H1 (cell line): ENCODE data around the gene CFAP74. TPM values are rescaled to one million over a fixed set of nuclear protein-coding genes. Genes with fewer than 3 reads are reported as not detected.

Source experiments
- CTCF ChIA-PET: fragments of 300-600 bp; sonication (Branson Sonifier 250); formaldehyde crosslinking; loops from one replicate; lab custom pipeline; 2021; ENCODE audit not compliant: partially characterized antibody; lab: Charles Lee
- POLR2A ChIA-PET: fragments of 300-600 bp; sonication (Branson Sonifier 250); formaldehyde crosslinking; loops from one replicate; lab custom pipeline; 2021; ENCODE audit warnings: inconsistent platforms; ENCODE audit not compliant: partially characterized antibody; lab: Charles Lee
- DNase-seq, 2 experiments: peaks; one replicate each; pipeline versions ENCODE4 v3.0.0 to v3.0.0-alpha.2; 2010 to 2022; ENCODE audit warnings: low spot score in 2 of 2, low read depth in 1 of 2, mixed read lengths in 1 of 2
- FAIRE-seq: peaks from 2 replicates; lab custom pipeline; 2011; peaks lifted over from hg19 to GRCh38; lab: Jason Lieb, UNC
- H2AFZ ChIP-seq: 2 replicates; pipeline ENCODE4 v1.8.1; 2012; ENCODE audit warnings: low read length, inconsistent platforms
- H2AK5ac ChIP-seq: 2 replicates; pipeline ENCODE4 v1.6.1; 2013; ENCODE audit warnings: low read depth, low read length
- H2BK120ac ChIP-seq: replicated peaks from 2 replicates; pipeline ENCODE3; 2013; ENCODE audit warnings: low read depth, low read length, inconsistent platforms
- H2BK12ac ChIP-seq: 2 replicates; pipeline ENCODE4 v1.6.1; 2013; ENCODE audit warnings: low read depth, low read length
- H2BK15ac ChIP-seq: 2 replicates; pipeline ENCODE4 v1.6.1; 2013; ENCODE audit warnings: low read length
- H2BK20ac ChIP-seq: 2 replicates; pipeline ENCODE4 v1.6.1; 2013; ENCODE audit warnings: low read length
- H2BK5ac ChIP-seq: 2 replicates; pipeline ENCODE4 v1.6.1; 2013; ENCODE audit warnings: low read depth, low read length
- H3K14ac ChIP-seq: 2 replicates; pipeline ENCODE4 v1.6.1; 2013; ENCODE audit warnings: inconsistent platforms; ENCODE audit not compliant: insufficient read length
- H3K18ac ChIP-seq: 2 replicates; pipeline ENCODE4 v1.6.1; 2013; ENCODE audit warnings: low read length; ENCODE audit errors: extremely low read depth
- H3K23ac ChIP-seq: 2 replicates; pipeline ENCODE4 v1.6.1; 2013; ENCODE audit warnings: inconsistent platforms; ENCODE audit not compliant: insufficient read length
- H3K23me2 ChIP-seq: 2 replicates; pipeline ENCODE4 v1.6.1; 2013; ENCODE audit warnings: low read depth, low read length
- H3K27ac ChIP-seq: 2 replicates; pipeline ENCODE4 v1.6.1; 2011; ENCODE audit warnings: low read depth, low read length, inconsistent platforms
- H3K27me3 ChIP-seq, 4 experiments: replicated peaks in 1 of 4; 1 replicate in 1 of 4; 2 replicates in 3 of 4; pipeline versions ENCODE4 v1.6.1 to v1.8.1; 2011 to 2013; ENCODE audit warnings: low read length in 3 of 4, mild to moderate bottlenecking in 3 of 4, inconsistent platforms in 2 of 4, mixed read lengths in 2 of 4, moderate library complexity in 1 of 4; ENCODE audit not compliant: control insufficient read depth in 3 of 4, insufficient read depth in 3 of 4; ENCODE audit errors: extremely low read depth in 1 of 4
- H3K36me3 ChIP-seq, 4 experiments: 2 replicates each; pipeline versions ENCODE4 v1.6.1 to v1.8.1; 2011 to 2013; ENCODE audit warnings: mild to moderate bottlenecking in 4 of 4, low read length in 3 of 4, moderate library complexity in 2 of 4, control low read depth in 1 of 4, inconsistent platforms in 1 of 4; ENCODE audit not compliant: insufficient read depth in 4 of 4, control insufficient read depth in 2 of 4
- H3K4ac ChIP-seq: replicated peaks from 2 replicates; pipeline ENCODE3; 2013; ENCODE audit warnings: low read length, low read depth, mixed read lengths, inconsistent platforms; ENCODE audit not compliant: insufficient read length
- H3K4me1 ChIP-seq, 4 experiments: replicated peaks in 1 of 4; 1 replicate in 1 of 4; 2 replicates in 3 of 4; pipeline versions ENCODE4 v1.6.1 to v1.8.1; 2011 to 2013; ENCODE audit warnings: low read length in 3 of 4, inconsistent platforms in 2 of 4, mixed read lengths in 1 of 4; ENCODE audit not compliant: insufficient read depth in 4 of 4, control insufficient read depth in 3 of 4
- H3K4me2 ChIP-seq, 2 experiments: 2 replicates each; pipeline versions ENCODE4 v1.6.1 to v1.8.1; 2011 to 2013; ENCODE audit warnings: low read depth in 2 of 2, low read length in 2 of 2, control low read depth in 1 of 2, inconsistent platforms in 1 of 2, mild to moderate bottlenecking in 1 of 2; ENCODE audit not compliant: insufficient read depth in 1 of 2
- H3K4me3 ChIP-seq, 4 experiments: fragments of 200-600, 300-600 bp in 1 of 4; sonication (generic), shearing (Covaris generic), sonication (Bioruptor Twin) in 1 of 4; 2 replicates each; pipeline versions ENCODE4 v1.5.1 to v1.8.1; 2011 to 2016; ENCODE audit warnings: low read length in 4 of 4, low read depth in 3 of 4, control low read depth in 2 of 4, inconsistent platforms in 2 of 4, mild to moderate bottlenecking in 2 of 4, mixed read lengths in 1 of 4, moderate library complexity in 1 of 4; ENCODE audit not compliant: insufficient read depth in 2 of 4; ENCODE audit errors: extremely low read depth in 1 of 4
- H3K56ac ChIP-seq: replicated peaks from 2 replicates; pipeline ENCODE3; 2013; ENCODE audit warnings: low read depth, mild to moderate bottlenecking, mixed read lengths, low read length, inconsistent platforms; ENCODE audit not compliant: insufficient read length
- H3K79me1 ChIP-seq: 2 replicates; pipeline ENCODE4 v1.6.1; 2013; ENCODE audit warnings: low read depth, low read length, control low read depth
- H3K79me2 ChIP-seq, 2 experiments: 2 replicates each; pipeline versions ENCODE4 v1.6.1 to v1.8.1; 2012 to 2013; ENCODE audit warnings: low read length in 2 of 2, mild to moderate bottlenecking in 2 of 2, inconsistent platforms in 1 of 2; ENCODE audit not compliant: insufficient read depth in 2 of 2, control insufficient read depth in 1 of 2
- H3K9ac ChIP-seq, 4 experiments: replicated peaks in 1 of 4; 1 replicate in 1 of 4; 2 replicates in 3 of 4; pipeline versions ENCODE4 v1.6.1 to v1.8.1; 2011 to 2013; ENCODE audit warnings: low read depth in 3 of 4, low read length in 3 of 4, control low read depth in 2 of 4, mild to moderate bottlenecking in 2 of 4, moderate library complexity in 2 of 4, inconsistent platforms in 1 of 4; ENCODE audit errors: extremely low read depth in 1 of 4
- H3K9me3 ChIP-seq, 2 experiments: 2 replicates each; pipeline versions ENCODE4 v1.6.1 to v1.8.1; 2012 to 2013; ENCODE audit warnings: mild to moderate bottlenecking in 2 of 2, moderate library complexity in 2 of 2, control low read depth in 1 of 2, inconsistent platforms in 1 of 2, low read depth in 1 of 2, low read length in 1 of 2, mixed read lengths in 1 of 2; ENCODE audit not compliant: insufficient read depth in 2 of 2
- H4K20me1 ChIP-seq, 2 experiments: replicated peaks in 1 of 2; 2 replicates each; pipeline versions ENCODE3 to v1.8.1; 2011 to 2013; ENCODE audit warnings: inconsistent platforms in 2 of 2, low read length in 2 of 2, mild to moderate bottlenecking in 1 of 2; ENCODE audit not compliant: insufficient read depth in 2 of 2, control insufficient read depth in 1 of 2
- H4K5ac ChIP-seq: 2 replicates; pipeline ENCODE4 v1.6.1; 2013; ENCODE audit warnings: low read length, low read depth, mixed read lengths, inconsistent platforms; ENCODE audit not compliant: insufficient read length
- H4K8ac ChIP-seq: 2 replicates; pipeline ENCODE4 v1.8.0; 2013; ENCODE audit warnings: mild to moderate bottlenecking, moderate library complexity, low read length, inconsistent platforms; ENCODE audit not compliant: insufficient read depth; ENCODE audit errors: extremely low read depth
- H4K91ac ChIP-seq: replicated peaks from 2 replicates; pipeline ENCODE3; 2013; ENCODE audit warnings: low read length, mixed read lengths, inconsistent platforms; ENCODE audit not compliant: insufficient read length
- CHD1 ChIP-seq: IDR thresholded peaks from 2 replicates; pipeline ENCODE4 v1.6.1; 2012; ENCODE audit warnings: low read depth, low read length, improper control_type of control experiment
- CREB1 ChIP-seq: IDR thresholded peaks from 2 replicates; pipeline ENCODE4 v1.6.1; 2012; ENCODE audit warnings: inconsistent platforms
- JUN ChIP-seq: IDR thresholded peaks from 2 replicates; pipeline ENCODE4 v1.6.1; 2011; ENCODE audit warnings: low read depth, mild to moderate bottlenecking, improper control_type of control experiment, low read length
- PHF8 ChIP-seq: fragments of 200-600 bp; sonication (generic); conservative IDR thresholded peaks from 2 replicates; pipeline ENCODE4 v1.7.1; 2012; ENCODE audit warnings: low read depth, mild to moderate bottlenecking, inconsistent platforms, low read length, moderate library complexity
- POLR2AphosphoS5 ChIP-seq: IDR thresholded peaks from 2 replicates; pipeline ENCODE4 v1.6.1; 2011; ENCODE audit warnings: low read depth, low read length
- RBBP5 ChIP-seq: IDR thresholded peaks from 2 replicates; pipeline ENCODE4 v1.7.1; 2012; ENCODE audit warnings: low read depth, mild to moderate bottlenecking, inconsistent platforms, low read length, moderate library complexity, borderline replicate concordance
- SRF ChIP-seq: IDR thresholded peaks from 2 replicates; pipeline ENCODE4 v1.6.1; 2011; ENCODE audit warnings: mild to moderate bottlenecking, low read depth, low read length, moderate library complexity
- WGBS, 2 experiments: shearing (Covaris generic) in 1 of 2; methylation state at CpG; one replicate each; pipeline versions ENCODE4 v1.1.6 to v1.1.7; 2013 to 2015; ENCODE audit warnings: low lambda C conversion rate in 2 of 2, mixed read lengths in 2 of 2, inconsistent platforms in 1 of 2, low coverage in 1 of 2, missing lambda C conversion rate in 1 of 2; ENCODE audit not compliant: insufficient replicate concordance in 2 of 2, insufficient coverage in 1 of 2, insufficient read length in 1 of 2; ENCODE audit errors: extremely low coverage in 1 of 2, missing lambda C conversion rate in 1 of 2; 5-methylcytosine and 5-hydroxymethylcytosine counted together
- polyA plus RNA-seq, 7 experiments: library from polyadenylated mRNA; depleted of rRNA in 3 of 7; stranded (reverse) in 5 of 7; unstranded in 2 of 7; fragments of >200 nt in 5 of 7; fragments of 200-250 nt in 2 of 7; gene quantifications; 1 replicate in 5 of 7; 2 replicates in 1 of 7; 4 replicates in 1 of 7; pipeline versions ENCODE4 v1.2.1 to v1.2.3, GENCODE V29; 2011 to 2013; ENCODE audit warnings: missing spikeins in 2 of 7, mixed read lengths in 2 of 7
- total RNA-seq: library from RNA; stranded (reverse); fragmentation: NEBNext Ultra II Directional; extraction: Animal tissue kit (Norgen Biotek cat#: 25700); gene quantifications from 2 replicates; pipeline ENCODE4 v1.2.1, GENCODE V29; 2021

CFAP74 gene
- total and polyA plus RNA-seq, 2 of the 8 experiments (the other 6 are each of a cell fraction or from before 2014, with no cell fraction given): 0.09 to 0.20 TPM

DNA sequence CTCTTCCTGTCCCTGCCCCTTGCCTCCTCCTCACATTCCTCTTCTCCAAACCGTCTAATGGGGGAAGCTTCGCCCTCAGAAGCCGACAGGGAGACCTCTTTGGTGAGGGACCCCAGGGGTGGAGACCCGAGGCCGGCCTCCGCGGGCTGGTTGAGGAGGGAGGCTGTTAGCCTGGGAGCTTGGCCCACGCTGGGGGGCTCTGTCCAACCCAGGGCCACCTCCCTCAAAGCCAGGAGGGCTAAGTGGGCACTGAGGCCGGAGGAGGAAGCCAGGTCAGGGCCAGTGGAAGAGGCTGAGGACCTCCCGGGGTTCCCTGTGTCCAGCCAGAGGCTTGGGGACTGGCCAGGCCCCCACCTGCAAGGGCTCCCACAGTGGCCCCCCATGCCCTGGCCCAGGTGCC is 20.9 kb upstream of the CFAP74 start:
- H4K91ac ChIP-seq: no peak overlapping the region
- CTCF ChIA-PET: interaction anchor here (1.4 to 8.0 kb wide), 4 partner anchors 21 to 80 kb away, joined by 4 to 66 read pairs (median 6); no protein-coding TSS in a partner anchor

More for the DNA sequence above, 20.9 kb upstream of the CFAP74 start:
- no peak overlapping the region for H2BK20ac ChIP-seq
- H3K56ac ChIP-seq: no peak overlapping the region
- H3K18ac ChIP-seq: no peak overlapping the region
- H3K9me3 ChIP-seq: no peaks in the 10 kb centered on the region
- H3K4me3 ChIP-seq: no peak overlapping the region
- FAIRE-seq: no peak
- no peaks in the 10 kb centered on the region for H3K79me2 ChIP-seq
- no peak for DNase-seq
- H2AFZ ChIP-seq: no peak overlapping the region
- H3K27me3 ChIP-seq: peaks cover 3 to 17% (median 13%) of the 10 kb centered on the region in 4 experiments
- H3K9ac ChIP-seq: no peak overlapping the region
- no peak overlapping the region for H2BK12ac ChIP-seq
- no peak for TF ChIP-seq POLR2AphosphoS5
- no peak for TF ChIP-seq CREB1
- no peak for TF ChIP-seq JUN
- no peak for TF ChIP-seq PHF8
- no peak for TF ChIP-seq CHD1
- no peak for TF ChIP-seq SRF
- TF ChIP-seq RBBP5: no peak
- peaks cover 0 to 6% (median 0%) of the 10 kb centered on the region in 4 experiments; a peak in 1 of 7 replicates for H3K4me1 ChIP-seq
- no peak overlapping the region for H3K23ac ChIP-seq
- H4K5ac ChIP-seq: no peak overlapping the region
- no peak overlapping the region for H2BK120ac ChIP-seq
- no peak overlapping the region for H2AK5ac ChIP-seq
- 84% methylated on average over 8 of the region's 10 CpGs; no CpG with 5 or more reads in 1 of the 2 experiments for WGBS, 2 experiments
- POLR2A ChIA-PET: no interaction called here
- H3K27ac ChIP-seq: no peak overlapping the region
- H3K4ac ChIP-seq: no peak overlapping the region
- peaks cover 0 to 4% of the 10 kb centered on the region in 2 experiments for H4K20me1 ChIP-seq
- no peak overlapping the region for H4K8ac ChIP-seq
- peaks cover 4% of the 10 kb centered on the region; the same call in 1 of the 2 replicates for H3K23me2 ChIP-seq
- H3K14ac ChIP-seq: no peak overlapping the region
- H3K79me1 ChIP-seq: no peaks in the 10 kb centered on the region
- no peak overlapping the region for H2BK15ac ChIP-seq
- no peak overlapping the region for H2BK5ac ChIP-seq
- H3K4me2 ChIP-seq: no peak overlapping the region
- H3K36me3 ChIP-seq: no peaks in the 10 kb centered on the region
